ENCODE results near the gene KRTAP9-7. TPM values are rescaled to one million over a fixed set of nuclear protein-coding genes. Genes with fewer than 3 reads are reported as not detected.

Gene KRTAP9-7
- total RNA-seq, 1 donor from 2014 or later = not detected

DNA sequence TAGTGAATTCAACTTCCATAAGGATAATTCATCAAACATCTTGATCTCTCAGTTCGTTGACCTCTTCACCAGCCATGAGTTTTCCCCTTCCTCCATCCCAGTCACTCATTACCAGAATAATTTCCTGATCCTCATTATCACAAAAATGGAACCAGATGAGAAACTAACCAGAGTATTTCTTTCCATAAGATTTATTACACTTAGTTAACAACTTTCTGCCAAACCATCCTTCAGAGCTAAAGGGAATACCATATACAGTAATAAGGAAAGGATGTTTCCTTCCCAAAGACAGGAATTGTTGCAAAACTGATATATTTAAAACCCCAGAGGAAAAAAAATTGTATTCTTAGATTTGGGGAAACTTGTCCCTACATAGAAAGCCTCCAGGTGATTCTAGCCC is 18.5 kb downstream of the KRTAP9-7 start:
- H3K9me3 Mint-ChIP-seq (ENCODE audit: unreplicated experiment) = no peaks in the 10 kb centered on the region
- no peak for DNase-seq (ENCODE audit: low spot score)
- TF ChIP-seq CTCF (IDR thresholded peaks at IDR 0.05; ENCODE audit: unreplicated experiment) = no peak
- H3K27ac Mint-ChIP-seq (ENCODE audit: unreplicated experiment) = no peak overlapping the region
- H3K27me3 Mint-ChIP-seq (ENCODE audit: unreplicated experiment) = no peaks in the 10 kb centered on the region
- no peaks in the 10 kb centered on the region for H3K36me3 Mint-ChIP-seq (ENCODE audit: low read depth, unreplicated experiment)
- no peak overlapping the region for H3K4me3 Mint-ChIP-seq (ENCODE audit: unreplicated experiment)
- H3K4me1 Mint-ChIP-seq (ENCODE audit: unreplicated experiment) = peaks cover 4% of the 10 kb centered on the region

DNA sequence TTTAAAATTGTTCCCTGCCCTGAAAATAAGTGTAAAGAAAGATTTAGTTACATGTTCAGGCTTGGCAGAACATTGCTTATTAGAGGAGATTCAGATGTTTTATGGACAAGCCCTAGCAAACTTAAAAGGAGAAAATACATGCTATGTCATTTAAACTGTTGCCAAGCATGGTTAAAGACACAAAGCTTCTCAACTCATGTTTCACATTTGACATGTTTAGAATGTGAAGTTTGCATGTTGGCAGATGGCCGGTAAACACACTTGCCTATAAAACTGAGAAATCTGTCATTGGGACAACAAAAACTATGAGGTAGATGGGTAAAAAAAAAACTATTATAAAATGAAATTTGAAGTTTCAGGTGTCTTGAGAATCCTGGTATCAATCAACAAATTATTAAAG is 21.3 kb downstream of the KRTAP9-7 start:
- Mint-ChIP-seq H3K27ac (ENCODE audit: unreplicated experiment) (no peak overlapping the region), H3K9me3 (ENCODE audit: unreplicated experiment) (no peaks in the 10 kb centered on the region), H3K4me3 (ENCODE audit: unreplicated experiment) (no peak overlapping the region), H3K4me1 (ENCODE audit: unreplicated experiment) (peaks cover 4% of the 10 kb centered on the region), H3K36me3 (ENCODE audit: low read depth, unreplicated experiment) (no peaks in the 10 kb centered on the region), H3K27me3 (ENCODE audit: unreplicated experiment) (no peaks in the 10 kb centered on the region)
- DNase-seq (ENCODE audit: low spot score) = no peak
- TF ChIP-seq CTCF (IDR thresholded peaks at IDR 0.05; ENCODE audit: unreplicated experiment) = no peak

- Mint-ChIP-seq H3K27ac (ENCODE audit: unreplicated experiment) (no peak overlapping the region), H3K27me3 (ENCODE audit: unreplicated experiment) (peaks cover 2% of the 10 kb centered on the region), H3K4me3 (ENCODE audit: unreplicated experiment) (no peak overlapping the region), H3K4me1 (ENCODE audit: unreplicated experiment) (peaks cover 4% of the 10 kb centered on the region), H3K36me3 (ENCODE audit: low read depth, unreplicated experiment) (no peaks in the 10 kb centered on the region), H3K9me3 (ENCODE audit: unreplicated experiment) (no peaks in the 10 kb centered on the region)
- no peak for TF ChIP-seq CTCF (IDR thresholded peaks at IDR 0.05; ENCODE audit: unreplicated experiment)
- no peak for DNase-seq (ENCODE audit: low spot score)
Observed at GRCh38 chr17:41298458-41299135, 23.1 kb downstream of the KRTAP9-7 start.

DNA sequence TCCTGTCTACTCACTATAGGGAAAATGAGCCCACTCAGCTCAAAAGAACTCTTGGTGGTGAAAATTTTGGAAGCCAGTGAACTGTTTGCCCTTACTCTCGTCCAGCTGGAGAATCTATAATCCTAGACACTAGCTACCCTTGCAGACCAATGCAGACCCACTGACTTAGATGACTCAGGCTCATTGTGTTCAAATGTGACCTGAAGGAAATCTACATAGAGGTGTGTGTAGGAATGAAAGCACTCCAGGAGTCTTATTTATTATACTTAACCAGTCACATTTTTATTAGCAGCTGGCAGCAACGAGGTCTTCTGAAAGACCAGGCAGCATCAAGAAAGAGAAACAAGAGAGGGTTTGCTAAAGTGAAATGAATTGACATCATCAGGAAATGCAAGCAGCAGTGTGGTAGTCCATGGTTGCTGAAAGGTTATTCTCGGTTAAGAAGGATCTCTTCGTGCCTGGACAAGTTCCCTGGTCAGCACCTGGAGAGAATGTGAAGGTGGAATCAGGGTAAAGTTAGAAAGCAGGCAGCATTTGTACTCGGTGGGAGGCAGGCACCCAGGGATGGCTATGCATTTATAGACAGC is 25.8 kb downstream of the KRTAP9-7 start:
- H3K9me3 Mint-ChIP-seq (ENCODE audit: unreplicated experiment) = no peaks in the 10 kb centered on the region
- no peaks in the 10 kb centered on the region for H3K36me3 Mint-ChIP-seq (ENCODE audit: low read depth, unreplicated experiment)
- DNase-seq (ENCODE audit: low spot score) = no peak
- H3K27me3 Mint-ChIP-seq (ENCODE audit: unreplicated experiment) = peaks cover 2% of the 10 kb centered on the region
- H3K4me1 Mint-ChIP-seq (ENCODE audit: unreplicated experiment) = peaks cover under 1% of the 10 kb centered on the region
- TF ChIP-seq CTCF (IDR thresholded peaks at IDR 0.05; ENCODE audit: unreplicated experiment) = no peak
- H3K27ac Mint-ChIP-seq (ENCODE audit: unreplicated experiment) = no peak overlapping the region
- H3K4me3 Mint-ChIP-seq (ENCODE audit: unreplicated experiment) = no peak overlapping the region

Measured in endothelial cell (in vitro differentiated cells).